Activated T-helper 1 cell treated with anti-CD3 and anti-CD28 coated beads, Interleukin-12 subunit alpha, Interleukin-12 subunit beta, Interleukin-2, Interleukin-4 antibody, amounts not matched to agents 30 ng/mL and 10 ng/mL and 1 ng/mL, durations not matched to agents 14 hours and 24 hours and 36 hours (primary cell): ENCODE data around the gene HSPG2. TPM values are rescaled to one million over a fixed set of nuclear protein-coding genes. Genes with fewer than 3 reads are reported as not detected.
A peak's percentile ranks its signal among the peaks of the same experiment; 100 is the strongest.
"Not testable (repeated sequence)": the region's sequence is repeated elsewhere in the genome, so short reads cannot be mapped to it uniquely, and the experiment has no call there.

Experiments used
- DNase-seq: peaks from one replicate; pipeline ENCODE4 v3.0.0; 2021; ENCODE audit warnings: low spot score
- H3K27ac Mint-ChIP-seq: one replicate; pipeline ENCODE4 v1.8.0; 2021; ENCODE audit warnings: mild to moderate bottlenecking, mixed read lengths
- H3K27me3 Mint-ChIP-seq: one replicate; pipeline ENCODE4 v1.8.0; 2022; ENCODE audit warnings: mild to moderate bottlenecking, moderate library complexity, mixed read lengths; ENCODE audit not compliant: insufficient read depth
- H3K36me3 Mint-ChIP-seq: one replicate; pipeline ENCODE4 v1.8.0; 2021; ENCODE audit warnings: low read depth, mixed read lengths
- H3K4me1 Mint-ChIP-seq: one replicate; pipeline ENCODE4 v1.8.0; 2021; ENCODE audit warnings: low read depth, mixed read lengths
- H3K4me3 Mint-ChIP-seq: one replicate; pipeline ENCODE4 v1.8.0; 2021; ENCODE audit warnings: mild to moderate bottlenecking, moderate library complexity, mixed read lengths
- H3K9me3 Mint-ChIP-seq: one replicate; pipeline ENCODE4 v1.8.0; 2021; ENCODE audit warnings: mixed read lengths
- intact Hi-C: fragments of 100-400 bp; cut with micrococcal nuclease; formaldehyde crosslinking; loops from one replicate; pipeline ENCODE4 v1.15.1; 2024
- total RNA-seq: library from RNA; stranded (reverse); gene quantifications from 2 replicates; pipeline ENCODE4 v1.2.3, GENCODE V29; 2022

HSPG2 gene
- total RNA-seq, 1 donor from 2014 or later, result 2.4 TPM

DNA sequence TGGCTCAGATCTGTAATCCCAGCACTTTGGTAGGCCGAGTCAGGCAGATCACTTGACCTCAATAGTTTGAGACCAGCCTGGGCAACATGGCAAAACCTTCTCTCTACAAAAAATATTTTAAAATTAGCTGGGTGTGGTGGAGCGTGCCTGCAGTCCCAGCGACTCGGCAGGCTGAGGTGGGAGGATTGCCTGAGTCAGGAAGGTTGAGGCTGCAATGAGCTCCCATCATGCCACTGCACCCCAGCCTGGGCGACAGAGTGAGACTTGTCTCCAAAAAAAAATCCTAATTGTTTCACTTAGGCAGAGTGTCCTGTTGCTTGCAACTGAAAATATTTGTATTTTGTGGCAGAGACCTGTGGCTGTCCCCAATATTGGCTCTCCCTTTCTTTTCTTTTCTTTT lies 32.0 kb upstream of the HSPG2 start:
- intact Hi-C loops, result loop anchor here (10.0 kb wide), 2 partner anchors 154 to 314 kb away; partner anchors contain the start of gene LDLRAD2
- H3K27ac Mint-ChIP-seq, H3K9me3 Mint-ChIP-seq: not testable (repeated sequence)

DNA sequence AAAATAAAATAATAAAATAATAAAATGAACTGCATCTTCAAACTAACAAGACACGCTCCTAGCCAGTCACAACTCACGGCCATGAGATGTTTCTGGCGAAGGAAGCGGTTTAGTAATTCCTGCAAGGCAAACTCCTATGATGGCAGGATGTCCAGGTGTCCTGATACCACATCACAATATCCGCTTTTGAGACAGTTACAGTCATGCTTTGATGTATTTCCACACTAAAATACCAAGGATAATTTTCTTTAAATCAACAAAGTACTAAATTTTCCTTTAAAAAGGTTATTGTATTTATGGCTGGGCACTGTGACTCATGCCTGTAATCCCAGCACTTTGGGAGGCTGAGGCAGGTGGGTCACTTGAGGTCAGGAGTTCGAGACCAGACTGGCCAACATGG lies 30.1 kb upstream of the HSPG2 start:
- H3K4me1 Mint-ChIP-seq, H3K4me3 Mint-ChIP-seq, H3K27me3 Mint-ChIP-seq, H3K27ac Mint-ChIP-seq, DNase-seq, H3K36me3 Mint-ChIP-seq, H3K9me3 Mint-ChIP-seq: not testable (repeated sequence)
- intact Hi-C loops, result loop anchor here (10.0 kb wide), 2 partner anchors 152 to 312 kb away; partner anchors contain the start of gene LDLRAD2

More for the DNA sequence above, 32.0 kb upstream of the HSPG2 start:
- H3K4me1 Mint-ChIP-seq, DNase-seq, H3K4me3 Mint-ChIP-seq, H3K36me3 Mint-ChIP-seq, H3K27me3 Mint-ChIP-seq: not testable (repeated sequence)

DNA sequence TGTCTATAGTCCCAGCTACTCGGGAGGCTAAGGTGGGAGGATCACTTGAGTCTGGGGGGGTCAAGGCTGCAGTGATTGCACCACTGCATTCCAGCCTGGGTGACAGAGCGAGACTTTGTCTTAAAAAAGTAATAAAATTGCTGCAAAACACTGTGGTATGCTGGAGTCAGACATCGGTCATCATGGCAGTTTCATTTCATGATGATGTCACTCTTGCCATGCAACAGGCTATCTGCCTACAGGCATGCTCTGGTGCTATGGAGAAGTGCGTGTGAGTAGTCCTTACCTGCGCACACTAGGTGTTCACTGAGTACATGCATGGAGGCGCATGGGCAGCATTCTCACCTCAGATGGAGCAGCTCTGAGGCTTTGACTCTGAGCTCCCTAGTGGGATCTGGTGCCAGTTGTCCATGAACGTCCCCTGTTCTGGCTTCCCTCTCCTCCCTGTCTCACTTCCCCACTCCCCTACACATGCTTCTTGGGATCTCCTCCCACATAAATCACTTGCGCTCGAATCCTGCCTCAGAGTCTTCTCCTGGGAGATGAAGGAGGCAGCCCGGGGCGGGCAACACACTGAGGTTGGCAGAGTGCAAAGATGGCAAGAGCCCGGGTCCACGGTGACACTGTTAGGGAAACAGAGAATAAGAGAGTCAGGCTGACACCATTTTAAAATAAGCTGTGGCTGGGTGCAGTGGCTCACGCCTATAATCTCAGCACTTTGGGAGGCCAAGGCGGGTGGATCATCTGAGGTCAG lies 29.3 kb upstream of the HSPG2 start:
- peaks cover 3% of the 10 kb centered on the region for H3K27me3 Mint-ChIP-seq
- peaks cover 5% of the 10 kb centered on the region for H3K4me1 Mint-ChIP-seq
- no peaks in the 10 kb centered on the region for H3K9me3 Mint-ChIP-seq
- intact Hi-C loops, result loop anchor here (10.0 kb wide), 2 partner anchors 152 to 312 kb away; partner anchors contain the start of gene LDLRAD2
- H3K36me3 Mint-ChIP-seq, result no peaks in the 10 kb centered on the region
- no peak for DNase-seq
- H3K27ac Mint-ChIP-seq, result no peak overlapping the region
- H3K4me3 Mint-ChIP-seq, result no peak overlapping the region

DNA sequence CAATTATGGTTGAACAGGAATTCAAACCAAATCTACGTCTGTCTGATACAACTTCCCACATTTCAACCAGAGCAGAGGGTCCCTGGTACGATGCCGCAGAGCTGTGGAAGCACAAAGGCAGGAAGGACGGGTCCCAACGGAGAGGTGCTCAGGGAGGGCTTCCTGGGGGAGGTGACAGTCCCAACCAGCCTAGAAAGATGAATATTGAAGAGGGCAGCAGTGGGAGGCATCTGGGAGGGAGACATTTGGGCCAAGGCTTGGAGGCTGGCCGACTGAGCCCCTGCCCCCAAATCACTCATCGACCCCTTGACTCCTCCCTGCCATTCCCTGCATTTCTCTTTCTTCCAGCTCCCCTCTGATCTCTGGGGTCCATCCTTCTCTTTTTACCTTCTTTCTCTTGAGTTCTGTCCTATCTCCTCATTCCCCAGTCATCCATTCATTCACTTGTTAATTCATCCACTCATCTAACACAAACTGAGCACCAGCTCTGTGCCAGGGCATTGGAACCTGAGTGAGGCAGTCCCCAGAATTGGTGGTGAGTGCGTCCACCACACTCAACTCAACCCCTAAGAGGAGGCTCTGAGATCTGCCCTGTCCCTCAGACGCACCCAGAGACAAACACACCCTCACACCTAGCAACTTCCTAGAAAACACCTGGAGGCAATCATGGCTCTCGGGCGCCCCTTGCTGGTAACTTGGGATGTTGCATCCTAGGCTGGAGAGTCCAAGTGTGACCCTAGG lies 26.5 kb upstream of the HSPG2 start:
- Mint-ChIP-seq H3K4me1 (peaks cover 5% of the 10 kb centered on the region), H3K9me3 (no peaks in the 10 kb centered on the region), H3K36me3 (no peaks in the 10 kb centered on the region), H3K27ac (peak overlapping the region; percentile 1), H3K27me3 (peaks cover 3% of the 10 kb centered on the region), H3K4me3 (no peak overlapping the region)
- DNase-seq, result peak; percentile 70
- intact Hi-C loops, result loop anchor here (1.0 to 10.0 kb wide), 5 partner anchors 27 to 455 kb away; partner anchors contain the start of genes ALPL, HSPG2 and LDLRAD2

DNA sequence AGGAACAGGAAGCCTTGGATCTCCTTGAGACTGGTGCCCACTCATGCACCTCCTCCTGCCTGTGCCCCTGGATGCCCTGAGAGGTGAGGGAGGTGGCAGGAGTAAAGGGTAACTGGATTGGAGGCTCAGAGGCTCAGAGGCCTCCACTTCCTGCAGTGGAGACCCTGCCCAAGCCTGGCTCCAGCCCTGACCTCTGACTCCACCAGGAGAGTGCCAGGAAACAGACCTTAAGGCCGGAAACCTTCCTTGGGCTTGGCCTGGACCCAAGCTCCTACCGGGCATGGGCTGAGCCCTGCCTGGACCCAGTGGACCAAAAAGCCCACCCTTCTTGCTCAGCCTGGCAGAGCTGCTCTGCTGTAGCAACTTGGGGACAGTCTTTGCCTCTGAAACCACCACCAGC lies 24.7 kb upstream of the HSPG2 start:
- H3K27me3 Mint-ChIP-seq, result peaks cover 3% of the 10 kb centered on the region
- intact Hi-C loops, result loop anchor here (10.0 kb wide), 2 partner anchors 147 to 307 kb away; partner anchors contain the start of gene LDLRAD2
- no peak for DNase-seq
- no peaks in the 10 kb centered on the region for H3K9me3 Mint-ChIP-seq
- H3K4me3 Mint-ChIP-seq, result no peak overlapping the region
- peaks cover 22% of the 10 kb centered on the region for H3K4me1 Mint-ChIP-seq
- no peaks in the 10 kb centered on the region for H3K36me3 Mint-ChIP-seq
- no peak overlapping the region for H3K27ac Mint-ChIP-seq

DNA sequence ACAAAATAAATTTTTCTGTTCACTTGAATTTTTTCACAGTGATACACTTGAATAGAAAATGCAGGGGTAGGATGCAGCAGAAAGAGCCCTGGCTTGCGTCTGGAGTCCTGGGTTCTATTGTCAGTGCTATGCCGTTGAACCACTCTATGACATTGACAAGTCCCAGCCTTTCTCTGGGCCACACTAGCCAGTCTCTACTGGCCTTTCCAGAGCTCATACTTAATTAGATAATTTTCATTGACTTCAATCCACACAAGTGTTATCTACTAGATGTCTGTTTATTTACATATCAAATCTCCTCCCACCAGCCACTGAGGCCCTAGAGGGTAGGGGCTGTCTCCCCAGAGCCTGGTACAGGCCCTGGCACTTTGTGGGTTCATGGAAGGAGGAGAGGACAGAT lies 24.2 kb upstream of the HSPG2 start:
- Mint-ChIP-seq H3K27ac (no peak overlapping the region), H3K9me3 (no peaks in the 10 kb centered on the region), H3K4me1 (peaks cover 26% of the 10 kb centered on the region), H3K27me3 (peaks cover 3% of the 10 kb centered on the region), H3K36me3 (no peaks in the 10 kb centered on the region), H3K4me3 (no peak overlapping the region)
- intact Hi-C loops, result loop anchor here (10.0 kb wide), 2 partner anchors 147 to 307 kb away; partner anchors contain the start of gene LDLRAD2
- no peak for DNase-seq

DNA sequence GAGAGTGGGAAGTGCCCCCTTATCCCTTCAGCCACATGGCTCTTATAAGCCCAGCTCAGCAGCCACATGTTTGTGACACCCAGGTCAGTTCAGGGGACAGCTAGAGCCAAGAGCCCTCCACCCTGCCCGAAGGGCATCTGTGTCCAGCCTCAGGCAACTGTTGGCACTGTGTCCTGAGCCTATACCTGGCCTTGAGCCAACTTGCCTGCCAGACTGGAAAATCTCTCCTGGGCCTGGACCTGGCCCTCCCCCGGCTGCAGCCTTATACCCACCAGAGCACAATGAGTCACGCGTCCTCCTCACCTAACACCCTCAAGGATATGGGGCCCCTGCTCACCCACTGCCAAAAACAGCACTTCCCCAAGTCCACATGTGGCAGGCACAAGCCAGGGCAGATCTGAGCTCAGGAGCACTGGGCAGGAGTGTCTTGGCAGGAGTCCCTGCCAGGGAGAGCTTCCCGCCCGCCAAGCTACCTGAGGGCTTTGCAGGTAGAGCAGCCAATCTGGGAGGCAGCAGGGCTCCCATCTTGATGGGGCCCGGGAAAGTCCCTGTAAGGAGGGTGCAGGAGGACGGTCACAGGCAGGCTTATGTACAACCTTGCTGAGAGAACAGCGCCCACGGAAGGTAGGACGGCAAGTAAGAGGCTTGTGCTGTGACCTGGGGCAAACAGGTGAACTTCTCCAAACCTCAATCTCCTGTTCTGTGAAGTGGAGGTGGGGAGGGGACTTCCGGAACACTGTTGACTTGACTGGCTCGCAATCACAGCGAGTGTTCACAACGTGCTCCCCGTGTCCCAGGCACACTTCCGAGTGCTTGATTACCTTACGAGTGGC lies 19.8 kb upstream of the HSPG2 start:
- Mint-ChIP-seq H3K4me1 (peaks cover 25% of the 10 kb centered on the region), H3K36me3 (no peaks in the 10 kb centered on the region), H3K4me3 (peak overlapping the region; percentile 4), H3K27me3 (peaks cover 2% of the 10 kb centered on the region), H3K27ac (peak overlapping the region; percentile 26), H3K9me3 (no peaks in the 10 kb centered on the region)
- peak; percentile 9 for DNase-seq
- intact Hi-C loops, result loop anchor here (5.0 kb wide), 1 partner anchor 175 kb away; the partner anchor contains the start of gene USP48

DNA sequence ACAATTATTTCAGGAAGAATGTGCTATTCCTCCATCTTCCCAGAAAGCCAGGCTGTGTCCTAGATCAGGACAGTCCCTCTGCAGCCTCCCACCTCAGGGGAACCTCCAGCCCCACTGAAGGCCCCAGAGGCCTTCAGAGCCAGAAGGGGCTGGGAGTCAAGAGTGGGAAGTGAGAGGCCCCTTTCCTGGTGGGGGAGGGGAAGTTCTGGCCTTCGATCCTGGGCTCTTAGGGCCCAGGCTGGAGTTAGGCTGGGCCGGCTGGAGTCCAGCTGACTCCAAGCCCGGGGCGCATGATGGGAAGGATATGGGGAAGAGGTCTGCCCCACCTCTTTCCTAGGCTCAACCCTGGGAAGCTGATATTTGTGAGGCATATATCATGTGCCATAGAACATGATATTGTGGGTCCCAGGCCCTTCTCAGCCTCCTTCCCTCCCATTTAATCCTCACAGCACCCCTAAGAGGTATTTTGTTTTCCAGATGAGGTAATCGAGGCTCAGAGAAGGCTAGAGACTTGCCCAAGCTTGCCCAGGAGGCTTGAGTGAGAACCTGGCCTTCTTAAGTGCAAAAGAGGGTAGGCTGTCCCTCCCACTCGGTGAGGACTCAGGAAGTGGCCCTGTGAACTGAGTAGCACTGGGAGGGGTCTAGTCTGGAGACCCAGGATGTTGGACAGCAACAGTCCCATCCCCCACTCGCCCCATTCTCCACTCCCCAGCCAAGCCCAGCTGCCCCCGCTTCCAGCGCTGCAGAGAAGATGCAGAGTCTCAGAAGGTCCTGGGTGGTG lies 18.6 kb upstream of the HSPG2 start:
- Mint-ChIP-seq H3K9me3 (no peaks in the 10 kb centered on the region), H3K36me3 (no peaks in the 10 kb centered on the region), H3K27ac (no peak overlapping the region), H3K4me1 (peaks cover 25% of the 10 kb centered on the region), H3K4me3 (no peak overlapping the region), H3K27me3 (peaks cover 2% of the 10 kb centered on the region)
- intact Hi-C loops, result loop anchor here (5.0 kb wide), 1 partner anchor 173 kb away; the partner anchor contains the start of gene USP48
- no peak for DNase-seq

DNA sequence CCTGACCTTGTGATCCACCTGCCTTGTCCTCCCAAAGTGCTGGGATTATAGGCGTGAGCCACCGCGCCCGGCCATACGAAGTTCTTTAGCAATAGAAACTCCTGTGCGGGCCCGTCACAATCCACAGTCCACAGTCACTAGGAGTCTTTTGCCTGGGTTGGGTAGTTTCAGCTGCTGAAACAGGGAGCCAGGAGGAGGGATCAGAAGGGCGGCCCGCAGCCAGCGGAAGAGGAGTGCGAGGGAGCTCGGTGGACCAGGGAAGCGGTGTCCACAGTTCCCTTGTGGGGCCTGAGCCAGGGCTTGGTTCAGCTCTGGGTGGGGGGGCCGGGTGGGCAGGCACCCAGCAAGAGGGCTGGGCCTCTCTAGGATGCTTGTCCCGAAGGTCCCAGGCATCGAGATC lies 17.9 kb upstream of the HSPG2 start:
- no peak overlapping the region for H3K27ac Mint-ChIP-seq
- no peak for DNase-seq
- intact Hi-C loops, result loop anchor here (5.0 kb wide), 1 partner anchor 173 kb away; the partner anchor contains the start of gene USP48
- H3K4me1 Mint-ChIP-seq, result peaks cover 25% of the 10 kb centered on the region
- H3K36me3 Mint-ChIP-seq, result no peaks in the 10 kb centered on the region
- H3K9me3 Mint-ChIP-seq, result no peaks in the 10 kb centered on the region
- no peak overlapping the region for H3K4me3 Mint-ChIP-seq
- peaks cover 2% of the 10 kb centered on the region for H3K27me3 Mint-ChIP-seq

DNA sequence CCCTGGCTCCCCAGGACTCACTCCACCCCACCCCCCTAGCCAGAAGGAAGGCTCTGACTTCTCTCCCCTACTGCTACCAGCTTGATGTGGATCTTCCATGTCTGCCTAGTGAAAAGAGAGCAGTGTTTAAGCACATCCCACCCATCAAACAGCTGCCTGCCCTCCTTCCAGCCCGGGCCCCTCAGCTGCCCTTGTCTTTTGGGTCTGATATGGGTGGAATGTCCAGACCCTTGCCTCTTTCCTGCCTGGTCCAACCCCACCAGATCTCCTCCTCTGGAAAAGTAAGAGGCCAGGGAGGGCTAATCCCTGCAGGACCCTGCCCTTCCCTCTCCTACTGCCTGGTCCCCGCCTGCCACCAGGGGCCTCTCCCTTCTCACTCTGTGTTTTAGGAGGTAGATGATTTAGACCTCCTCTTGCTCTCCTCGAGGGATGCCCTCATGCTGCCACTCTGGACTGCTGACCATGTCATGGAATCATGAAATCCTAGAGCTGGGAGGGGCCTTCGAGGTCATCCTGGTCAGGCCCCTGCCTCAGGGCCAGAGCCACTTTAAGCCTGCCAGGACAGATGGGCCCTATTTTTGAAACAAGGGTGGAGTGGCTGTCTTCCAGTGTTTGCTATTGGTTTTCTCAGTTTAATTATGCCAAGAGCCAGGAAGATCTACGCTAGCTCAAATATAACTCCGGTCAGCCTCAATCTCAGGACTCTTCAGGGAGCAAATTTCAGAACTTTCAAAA lies 15.8 kb upstream of the HSPG2 start:
- Mint-ChIP-seq H3K4me3 (no peak overlapping the region), H3K36me3 (no peaks in the 10 kb centered on the region), H3K27me3 (peaks cover 2% of the 10 kb centered on the region), H3K27ac (no peak overlapping the region), H3K4me1 (peaks cover 18% of the 10 kb centered on the region), H3K9me3 (no peaks in the 10 kb centered on the region)
- intact Hi-C loops, result no loop called here
- DNase-seq, result no peak

DNA sequence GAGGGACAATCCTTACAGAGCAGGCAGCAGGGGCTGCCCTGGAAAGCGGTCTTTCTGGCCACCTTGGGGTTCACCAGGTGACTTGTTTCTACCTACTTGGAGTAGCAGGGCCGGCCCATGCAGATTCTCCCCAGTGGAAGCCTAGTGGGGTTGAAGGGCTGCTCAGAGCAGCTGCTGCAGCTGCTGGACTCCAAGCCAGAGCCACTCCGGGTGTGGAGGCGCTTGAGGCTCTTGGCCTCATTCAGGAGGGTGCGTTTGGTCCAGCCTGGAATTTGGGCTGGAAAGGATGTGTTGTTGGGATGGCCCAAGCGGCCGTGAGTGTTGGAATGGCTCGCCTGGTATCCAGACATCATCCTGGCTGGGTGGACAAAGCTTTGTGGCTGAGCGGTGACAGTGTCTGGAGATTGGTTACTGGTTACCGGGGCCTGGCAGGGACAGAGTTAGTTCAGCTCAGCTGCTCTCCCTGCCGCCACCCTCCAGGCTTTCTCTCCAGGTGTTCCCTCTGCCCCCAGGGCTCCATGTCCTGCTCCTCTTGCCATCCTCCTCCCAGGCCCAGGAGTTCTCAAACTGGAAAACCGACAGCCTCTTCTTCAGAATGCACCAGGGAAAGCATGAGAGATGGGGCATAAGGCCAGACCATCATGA lies 14.2 kb upstream of the HSPG2 start:
- Mint-ChIP-seq H3K4me1 (peaks cover 4% of the 10 kb centered on the region), H3K36me3 (no peaks in the 10 kb centered on the region)
- DNase-seq, result no peak

More for the DNA sequence above, 14.2 kb upstream of the HSPG2 start:
- Mint-ChIP-seq H3K27me3 (peaks cover 2% of the 10 kb centered on the region), H3K27ac (no peak overlapping the region), H3K9me3 (no peaks in the 10 kb centered on the region), H3K4me3 (no peak overlapping the region)
- intact Hi-C loops, result no loop called here
